HG03196 (cell line): ENCODE data around the gene MPL.
"Not testable (repeated sequence)": the region's sequence is repeated elsewhere in the genome, so short reads cannot be mapped to it uniquely, and the experiment has no call there.

Experiments
- ATAC-seq: cut with Tn5 transposase; IDR thresholded peaks from one replicate; pipeline ENCODE4 v1.9.1; 2021; ENCODE audit not compliant: unreplicated experiment

The MPL gene

DNA sequence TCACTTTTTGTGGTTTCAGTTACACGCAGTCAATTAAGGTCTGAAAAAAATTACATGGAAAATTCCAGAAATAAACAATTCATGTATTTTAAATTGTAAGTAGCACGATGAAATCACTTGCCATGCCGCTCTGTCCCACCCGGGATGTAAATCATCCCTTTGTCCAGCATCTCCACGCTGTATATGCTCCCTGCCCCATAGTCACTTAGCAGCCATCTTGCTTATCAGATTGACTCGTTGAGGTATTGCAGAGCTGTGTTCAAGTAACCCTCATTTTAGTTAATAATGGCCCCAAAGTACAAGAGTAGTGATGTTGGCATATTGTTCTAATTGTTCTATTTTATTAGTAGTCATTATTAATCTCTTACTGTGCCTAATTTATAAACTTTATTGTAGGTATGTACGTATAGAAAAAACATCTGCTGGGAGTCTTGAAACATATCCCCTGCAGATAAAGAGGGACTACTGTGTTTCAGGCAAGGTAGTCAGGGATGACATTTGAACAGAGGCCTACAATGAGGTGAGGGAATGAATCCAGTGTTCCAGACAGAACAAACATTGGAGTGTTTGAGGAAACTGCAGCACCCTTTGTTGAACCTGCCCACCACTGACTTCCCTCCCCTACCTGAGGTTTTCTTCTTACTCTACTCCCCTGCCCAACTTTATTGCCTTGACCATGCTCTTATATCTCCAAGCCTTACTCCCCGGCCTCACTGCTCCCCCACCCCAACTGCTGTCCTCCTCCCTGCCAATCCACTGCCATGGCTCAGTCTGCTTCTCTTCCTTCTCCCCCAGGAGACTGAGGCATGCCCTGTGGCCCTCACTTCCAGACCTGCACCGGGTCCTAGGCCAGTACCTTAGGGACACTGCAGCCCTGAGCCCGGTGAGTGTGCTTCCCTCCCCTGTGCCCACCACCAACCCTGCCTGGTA is 14.1 kb downstream of the MPL start:
- ATAC-seq, result no peak

GRCh38 chr1:43352351-43352705 is 14.7 kb downstream of the MPL start:
- no peak for ATAC-seq

DNA sequence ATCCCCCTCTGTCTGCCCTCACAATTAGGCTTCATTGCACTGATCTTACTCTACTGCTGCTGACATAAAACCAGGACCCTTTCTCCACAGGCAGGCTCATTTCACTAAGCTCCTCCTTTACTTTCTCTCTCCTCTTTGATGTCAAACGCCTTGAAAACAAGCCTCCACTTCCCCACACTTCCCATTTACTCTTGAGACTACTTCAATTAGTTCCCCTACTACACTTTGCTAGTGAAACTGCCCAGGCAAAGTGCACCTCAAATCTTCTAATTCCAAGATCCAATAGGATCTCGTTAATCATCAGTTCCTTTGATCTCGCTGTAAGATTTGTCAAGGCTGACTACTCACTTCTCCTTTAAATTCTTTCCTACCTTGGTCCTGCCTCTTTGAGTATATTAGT is 15.3 kb downstream of the MPL start:
- no peak for ATAC-seq

DNA sequence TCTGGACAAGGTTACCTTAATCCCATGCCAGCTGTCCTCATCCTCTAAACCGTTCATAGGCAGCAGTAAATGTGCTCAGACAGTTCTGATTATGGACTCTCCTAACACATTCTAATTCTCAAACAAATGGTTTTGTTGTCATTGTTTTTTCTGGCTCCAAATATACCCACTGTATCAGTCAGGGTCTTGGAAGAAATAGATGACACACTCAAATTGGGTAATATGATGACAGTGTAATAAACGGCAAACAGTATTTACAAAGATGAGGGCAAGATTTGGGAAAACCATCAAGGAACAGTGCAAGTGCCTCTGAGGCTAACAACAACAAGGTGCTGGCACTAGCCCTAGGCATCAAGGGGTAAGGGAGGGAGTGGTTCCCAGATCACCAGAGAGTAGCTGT is 16.9 kb downstream of the MPL start:
- ATAC-seq, result no peak

DNA sequence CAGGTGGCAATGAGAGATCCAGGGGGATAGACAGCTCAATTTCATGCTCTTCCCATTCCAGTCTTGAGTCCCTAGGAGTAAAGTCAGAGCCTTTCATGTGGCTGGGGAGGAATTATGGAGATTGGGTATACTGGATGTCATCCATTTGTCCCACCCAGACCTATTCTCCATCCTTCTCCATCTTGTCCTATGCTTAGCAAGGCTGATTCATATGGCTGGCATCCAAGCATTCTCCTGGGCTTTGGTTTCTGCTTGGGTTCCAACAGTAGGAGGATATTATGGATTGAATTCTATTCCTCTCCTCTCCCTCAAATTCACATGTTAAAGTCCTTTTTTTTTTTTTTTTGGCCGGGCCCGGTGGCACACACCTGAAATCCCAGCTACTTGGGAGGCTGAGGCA is 17.3 kb downstream of the MPL start:
- no peak for ATAC-seq

- ATAC-seq, result no peak
Observed at GRCh38 chr1:43357251-43357650, 19.6 kb downstream of the MPL start.

DNA sequence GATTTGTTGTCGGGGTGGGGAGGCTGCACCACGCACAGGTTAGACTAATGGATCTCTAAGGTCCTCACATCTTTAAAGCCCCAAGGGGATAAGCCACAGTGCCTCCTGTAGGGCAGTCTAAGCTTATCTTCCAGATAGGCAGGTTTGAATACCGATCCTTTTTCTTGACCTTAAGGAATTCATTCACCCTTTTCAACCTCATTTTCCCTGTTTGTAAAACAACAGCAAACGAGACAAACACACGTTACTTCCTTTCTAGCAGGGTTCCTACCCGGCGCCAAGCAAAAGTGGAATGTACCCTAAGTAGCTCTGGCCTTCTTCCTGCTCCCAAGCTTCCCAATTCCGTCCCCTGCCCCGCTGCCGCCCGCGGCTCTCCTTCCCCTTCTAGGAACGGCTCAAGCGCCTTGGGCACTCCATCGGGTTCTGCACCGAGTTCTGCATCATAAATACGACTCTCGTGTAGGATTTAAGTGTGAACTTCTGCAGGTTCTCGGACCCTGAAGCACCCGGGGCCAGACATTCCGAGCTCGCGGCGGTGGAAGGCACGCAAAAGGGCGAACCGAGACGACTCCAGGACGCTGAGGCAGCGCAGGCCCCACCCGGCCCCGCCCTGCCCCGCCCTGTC is 20.6 kb downstream of the MPL start:
- ATAC-seq, result peak; percentile 23

DNA sequence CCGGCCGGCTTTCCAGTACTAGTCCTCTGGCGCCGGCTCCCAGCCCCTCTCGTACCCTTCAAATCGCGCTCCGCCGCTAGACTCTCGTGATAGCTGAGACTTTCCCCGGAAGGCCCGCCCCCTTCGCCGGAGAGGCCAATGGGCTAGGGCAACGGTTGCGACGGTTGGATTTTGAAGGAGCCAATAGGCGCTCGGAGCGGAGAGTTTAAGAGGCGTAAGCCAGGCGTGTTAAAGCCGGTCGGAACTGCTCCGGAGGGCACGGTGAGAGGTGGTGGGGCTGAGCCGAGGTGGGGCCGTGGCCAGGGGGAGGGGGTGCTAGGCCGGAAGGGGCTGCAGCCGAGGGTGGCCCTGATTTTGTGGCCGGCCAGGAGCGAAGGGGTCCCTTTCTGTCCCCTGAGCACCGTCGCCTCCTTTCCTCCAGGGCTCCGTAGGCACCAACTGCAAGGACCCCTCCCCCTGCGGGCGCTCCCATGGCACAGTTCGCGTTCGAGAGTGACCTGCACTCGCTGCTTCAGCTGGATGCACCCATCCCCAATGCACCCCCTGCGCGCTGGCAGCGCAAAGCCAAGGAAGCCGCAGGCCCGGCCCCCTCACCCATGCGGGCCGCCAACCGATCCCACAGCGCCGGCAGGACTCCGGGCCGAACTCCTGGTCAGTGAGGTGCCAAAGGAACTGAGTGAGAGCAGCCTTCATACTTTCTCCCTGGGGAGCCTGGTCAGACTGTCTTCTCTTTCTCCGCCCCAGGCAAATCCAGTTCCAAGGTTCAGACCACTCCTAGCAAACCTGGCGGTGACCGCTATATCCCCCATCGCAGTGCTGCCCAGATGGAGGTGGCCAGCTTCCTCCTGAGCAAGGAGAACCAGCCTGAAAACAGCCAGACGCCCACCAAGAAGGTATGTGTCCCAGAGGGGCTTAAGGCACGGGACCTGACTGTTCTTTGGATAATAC is 21.4 kb downstream of the MPL start, which contains the start of gene CDC20:
CDC20 (plus strand) TSS at position 236 of the 948 bp plus-strand sequence; CDS start at position 471, 235 bp downstream.
- peak; percentile 87 for ATAC-seq

DNA sequence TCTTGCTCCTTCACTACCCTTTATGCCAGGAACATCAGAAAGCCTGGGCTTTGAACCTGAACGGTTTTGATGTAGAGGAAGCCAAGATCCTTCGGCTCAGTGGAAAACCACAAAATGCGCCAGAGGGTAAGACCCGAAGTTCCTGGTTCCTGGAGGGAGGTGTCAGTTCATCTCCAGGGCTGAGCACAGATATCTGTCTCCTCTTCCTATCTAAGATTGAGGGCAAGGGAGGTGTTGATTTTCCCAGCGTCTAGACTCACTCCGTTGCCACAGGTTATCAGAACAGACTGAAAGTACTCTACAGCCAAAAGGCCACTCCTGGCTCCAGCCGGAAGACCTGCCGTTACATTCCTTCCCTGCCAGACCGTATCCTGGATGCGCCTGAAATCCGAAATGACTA is 22.1 kb downstream of the MPL start:
- ATAC-seq, result no peak

- no peak for ATAC-seq
Observed at GRCh38 chr1:43360616-43361015, 23.0 kb downstream of the MPL start.

- no peak for ATAC-seq
Observed at GRCh38 chr1:43363283-43363934, 25.8 kb downstream of the MPL start.

- no peak for ATAC-seq
Observed at GRCh38 chr1:43363935-43364525, 26.4 kb downstream of the MPL start.

- no peak for ATAC-seq
Observed at GRCh38 chr1:43365678-43366077, 28.1 kb downstream of the MPL start.

DNA sequence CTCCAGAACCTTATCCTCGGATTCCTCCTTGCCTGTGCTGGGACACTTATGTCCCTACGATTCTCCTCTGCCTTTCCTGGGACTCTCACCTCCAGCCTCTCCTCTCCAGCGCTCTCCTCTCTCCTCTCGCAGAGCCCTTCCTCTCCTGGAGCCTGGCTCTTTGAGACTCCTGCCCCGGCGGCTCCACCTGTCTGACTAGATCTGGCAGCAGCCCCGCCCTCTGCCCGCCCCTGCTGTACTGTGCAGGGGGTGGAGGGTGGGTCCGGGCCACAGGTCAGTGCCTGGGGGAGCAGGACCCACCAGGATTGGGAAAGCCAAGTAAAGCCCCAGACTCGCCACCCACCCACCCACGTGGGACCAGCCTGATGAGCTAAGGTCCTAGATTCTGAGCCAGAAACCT is 28.6 kb downstream of the MPL start:
- no peak for ATAC-seq

DNA sequence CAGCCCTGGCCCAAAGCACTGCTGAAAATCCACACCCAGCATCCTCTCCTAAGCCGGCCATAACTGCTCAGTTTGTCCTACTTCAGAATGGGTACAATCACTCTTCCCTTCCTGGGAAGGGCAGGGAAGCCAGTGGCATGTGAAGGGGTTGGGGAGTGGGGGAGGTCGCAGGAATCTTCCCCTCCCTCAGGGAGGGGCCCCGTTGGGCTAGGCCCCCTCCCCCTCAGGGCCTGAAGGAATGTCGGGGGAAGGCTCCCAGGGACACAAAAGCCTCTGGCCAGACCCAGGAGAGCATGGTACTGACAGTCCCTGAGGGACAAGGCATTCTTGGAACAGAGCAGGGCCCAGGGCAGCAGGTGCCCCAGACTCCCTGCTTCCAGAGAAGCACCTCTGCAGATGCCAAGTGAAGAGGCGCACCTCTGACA is 29.0 kb downstream of the MPL start:
- ATAC-seq, result no peak

DNA sequence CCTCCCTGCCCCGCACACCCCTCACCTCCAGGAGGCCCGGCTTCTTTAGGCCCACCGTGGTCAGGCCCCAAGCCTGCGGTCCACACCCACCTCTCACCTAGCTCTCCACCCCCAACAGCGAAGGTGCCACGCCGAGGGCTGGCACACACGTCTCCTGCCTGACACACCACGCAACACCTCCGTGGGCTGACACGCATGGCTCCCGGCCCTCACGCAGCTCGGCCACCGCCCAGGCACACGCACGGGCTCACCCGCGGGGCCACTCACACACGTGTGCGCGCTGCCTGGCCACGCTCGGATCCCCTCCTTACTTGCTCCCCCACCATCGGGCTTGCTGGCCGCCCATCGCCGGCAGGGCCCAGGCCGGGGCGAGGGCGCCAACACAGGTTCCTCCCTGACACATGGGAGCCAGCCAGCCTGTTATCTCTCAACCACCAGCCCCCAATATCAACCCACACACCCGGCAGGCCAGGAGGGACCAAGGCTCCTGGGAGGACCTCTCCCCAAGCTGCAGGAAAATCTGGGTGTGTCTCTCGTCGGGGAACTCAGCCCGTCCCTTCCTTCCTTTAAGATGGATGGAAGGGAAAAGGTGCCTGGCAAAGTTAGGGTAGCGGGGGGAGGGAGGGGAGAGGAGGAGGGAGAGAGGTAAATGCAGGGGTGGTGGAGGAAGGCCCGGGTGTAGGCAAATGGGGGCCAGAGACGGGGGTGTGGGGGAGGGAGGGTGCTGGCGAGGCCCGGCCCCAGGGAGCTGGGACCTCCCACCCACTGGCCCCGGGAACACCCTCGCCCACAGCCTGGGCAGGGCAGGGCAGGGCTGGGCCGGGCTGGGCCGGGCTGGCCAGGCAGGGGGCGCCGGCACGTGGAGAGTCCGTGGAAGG is 29.6 kb downstream of the MPL start:
- peak; percentile 36 for ATAC-seq

GRCh38 chr1:43367904-43368645 is 30.5 kb downstream of the MPL start, which contains the start of gene ELOVL1:
ELOVL1 (minus strand) TSS chr1:43368011; CDS start chr1:43365609, 2,402 bp downstream.
- peak; percentile 69 for ATAC-seq

- ATAC-seq, result no peak
Observed at GRCh38 chr1:43368646-43369020, 31.0 kb downstream of the MPL start.

DNA sequence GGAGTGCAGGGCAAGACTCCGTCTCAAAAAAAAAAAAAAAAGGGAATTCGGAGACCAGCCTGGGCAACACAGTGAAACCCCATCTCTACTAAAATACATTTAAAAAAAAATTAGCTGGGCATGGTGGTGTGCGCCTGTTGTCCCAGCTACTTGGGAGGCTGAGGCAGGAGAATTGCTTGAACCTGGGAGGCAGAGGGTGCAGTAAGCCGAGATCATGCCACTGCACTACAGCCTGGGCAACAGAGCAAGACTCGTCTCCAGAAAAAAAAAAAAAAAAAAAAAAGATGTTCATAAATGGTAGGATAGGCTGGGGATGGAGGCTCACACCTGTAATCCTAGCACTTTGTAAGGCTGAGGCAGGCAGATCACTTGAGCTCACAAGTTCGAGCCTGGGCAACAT is 32.2 kb downstream of the MPL start:
- ATAC-seq, result not testable (repeated sequence)
